K562 (cell line): Measurements from ENCODE around the gene GLDN.

Experiments
- BCLAF1 ChIP-seq, 2 experiments: fragments of 450-650 bp in 1 of 2; IDR thresholded peaks; 2 replicates each; pipeline ENCODE4 v1.6.1; 2011 to 2017; ENCODE audit warnings: low read depth in 2 of 2, antibody characterized with exemption in 1 of 2, borderline replicate concordance in 1 of 2, low read length in 1 of 2, mild to moderate bottlenecking in 1 of 2, mixed read lengths in 1 of 2; ENCODE audit not compliant: control insufficient read depth in 1 of 2
- CHD2 ChIP-seq: IDR thresholded peaks from 2 replicates; pipeline ENCODE4 v1.6.1; 2011; ENCODE audit warnings: low read depth, low read length
- CTCF ChIP-seq, 3 experiments: IDR thresholded peaks in 2 of 3; conservative IDR thresholded peaks in 1 of 3; 2 replicates each; pipeline ENCODE4 v1.5.1; 2011 to 2012; ENCODE audit warnings: low read length in 3 of 3, mild to moderate bottlenecking in 3 of 3, control low read depth in 2 of 3, improper control_type of control experiment in 1 of 3, inconsistent platforms in 1 of 3, low read depth in 1 of 3, mixed read lengths in 1 of 3, moderate library complexity in 1 of 3; ENCODE audit not compliant: insufficient read depth in 2 of 3
- GABPA ChIP-seq: fragments of 200-800 bp; sonication (Bioruptor generic); conservative IDR thresholded peaks from 2 replicates; pipeline ENCODE4 v1.6.1; 2016; ENCODE audit warnings: low read depth, missing genetic modification characterization, missing compliant biosample characterization
- MNT ChIP-seq, 2 experiments: fragments of 450-650 bp; conservative IDR thresholded peaks; 2 replicates each; pipeline ENCODE4 v1.6.1; 2017; ENCODE audit warnings: mild to moderate bottlenecking in 2 of 2, moderate library complexity in 2 of 2
- NR1H2 ChIP-seq: sonication (generic); formaldehyde crosslinking; IDR thresholded peaks from 2 replicates; pipeline ENCODE4 v1.4.0; 2020; ENCODE audit warnings: mild to moderate bottlenecking, missing genetic modification reagents
- NR3C1 ChIP-seq: sonication (generic); formaldehyde crosslinking; IDR thresholded peaks from 2 replicates; pipeline ENCODE4 v1.8.1; 2022; ENCODE audit warnings: missing genetic modification reagents
- SMAD2 ChIP-seq: fragments of 150-350 bp; IDR thresholded peaks from 2 replicates; pipeline ENCODE4 v1.6.1; 2014; ENCODE audit warnings: low read depth, mild to moderate bottlenecking, low read length
- U2AF2 ChIP-seq: fragments of 200-400 bp; formaldehyde crosslinking; optimal IDR thresholded peaks from 2 replicates; pipeline ENCODE3; 2017; ENCODE audit warnings: low read depth, mild to moderate bottlenecking, low read length
- ZFX ChIP-seq: sonication (generic); formaldehyde crosslinking; IDR thresholded peaks from 2 replicates; pipeline ENCODE4 v1.8.0; 2022; ENCODE audit warnings: mild to moderate bottlenecking, missing genetic modification reagents, moderate library complexity
- ZNF174 ChIP-seq: fragments of 250-450 bp; sonication (Bioruptor Pico); IDR thresholded peaks from 2 replicates; pipeline ENCODE4 v1.4.0; 2020; ENCODE audit warnings: mild to moderate bottlenecking

GRCh38 chr15:51318382-51319150 is 22.9 kb upstream of the GLDN start:
- no peak for TF ChIP-seq MNT (conservative IDR thresholded peaks at IDR 0.05)
- TF ChIP-seq NR1H2 (CRISPR knock-in tag) = no peak
- TF ChIP-seq GABPA (tag) = no peak
- no peak for TF ChIP-seq CTCF (IDR thresholded peaks at IDR 0.05 in 2 of 3, conservative IDR thresholded peaks at IDR 0.05 in 1 of 3; ENCODE audit: insufficient read depth in 2 of 3, low read depth in 1 of 3, low read length in 3 of 3)
- no peak for TF ChIP-seq CHD2
- TF ChIP-seq NR3C1 (CRISPR knock-in tag) = no peak
- no peak for TF ChIP-seq ZFX
- TF ChIP-seq BCLAF1 (IDR thresholded peaks at IDR 0.05; ENCODE audit: borderline replicate concordance in 1 of 2, control insufficient read depth in 1 of 2, low read depth in 2 of 2, low read length in 1 of 2) = no peak
- TF ChIP-seq SMAD2 = no peak
- no peak for TF ChIP-seq U2AF2
- TF ChIP-seq ZNF174 (CRISPR knock-in tag) = no peak
